ENCODE data around the gene PEF1. TPM values are rescaled to one million over a fixed set of nuclear protein-coding genes. Genes with fewer than 3 reads are reported as not detected.
A peak's percentile ranks its signal among the peaks of the same experiment; 100 is the strongest.

PEF1 gene
- polyA plus RNA-seq, 1 donor (not counting 4 experiments of a cell fraction or from before 2014, with no cell fraction given): 72.2 TPM

- dilution Hi-C loops (cut with MboI; ENCODE audit: extremely low pct_ligation_motif_present, low sequenced_read_pairs): no loop called here
- H3K4me2 ChIP-seq (ENCODE audit: control insufficient read depth, extremely low read depth, insufficient read depth, low read depth, low read length): no peak overlapping the region
- DNase-seq (ENCODE audit: low read depth, low spot score): no peak
- H3K27ac ChIP-seq (ENCODE audit: control insufficient read depth, insufficient read depth, low read length): no peak overlapping the region
- no peaks in the 10 kb centered on the region for H4K20me1 ChIP-seq (ENCODE audit: control insufficient read depth, extremely low read depth, insufficient read depth, low read length)
- H3K27me3 ChIP-seq (ENCODE audit: control insufficient read depth, extremely low read depth, insufficient read depth, low read length): no peaks in the 10 kb centered on the region
- H3K4me3 ChIP-seq (ENCODE audit: control insufficient read depth in 2 of 3, extremely low read depth in 1 of 3, insufficient read depth in 2 of 3, low read depth in 1 of 3, low read length in 3 of 3): no peak overlapping the region
- H3K4me1 ChIP-seq (ENCODE audit: control insufficient read depth, extremely low read depth, insufficient read depth, low read length): peaks cover 22% of the 10 kb centered on the region
- no peak overlapping the region for H2AFZ ChIP-seq (ENCODE audit: control insufficient read depth, low read length)
- no peaks in the 10 kb centered on the region for H3K79me2 ChIP-seq (ENCODE audit: control insufficient read depth, insufficient read depth, low read length)
- no peaks in the 10 kb centered on the region for H3K9me1 ChIP-seq (ENCODE audit: control insufficient read depth, extremely low read depth, insufficient read depth, low read length)
- H3K9me3 ChIP-seq (ENCODE audit: control insufficient read depth, low read depth, low read length): no peaks in the 10 kb centered on the region
- H3K9ac ChIP-seq (ENCODE audit: control insufficient read depth, extremely low read depth, insufficient read depth, low read length): no peak overlapping the region
- no peak for FAIRE-seq
- peak in 2 of 3 experiments; percentile 78 to 82 for TF ChIP-seq CTCF (optimal IDR thresholded peaks at IDR 0.05 in 1 of 3, IDR thresholded peaks at IDR 0.05 in 1 of 3, conservative IDR thresholded peaks at IDR 0.05 in 1 of 3; ENCODE audit: extremely low read depth in 1 of 3, insufficient read depth in 2 of 3, low read length in 3 of 3)
- TF ChIP-seq EZH2 (IDR thresholded peaks at IDR 0.05; ENCODE audit: low read length): no peak
- peaks cover 29 to 49% of the 10 kb centered on the region in 2 experiments for H3K36me3 ChIP-seq (ENCODE audit: control insufficient read depth in 2 of 2, extremely low read depth in 1 of 2, insufficient read depth in 2 of 2, low read length in 2 of 2)
Observed at GRCh38 chr1:31663622-31664452, 19.2 kb upstream of the PEF1 start.

GRCh38 chr1:31662463-31662862, 17.8 kb upstream of the PEF1 start:
- Histone ChIP-seq H2AFZ (ENCODE audit: control insufficient read depth, low read length) (no peak overlapping the region), H3K9me3 (ENCODE audit: control insufficient read depth, low read depth, low read length) (no peaks in the 10 kb centered on the region), H3K27me3 (ENCODE audit: control insufficient read depth, extremely low read depth, insufficient read depth, low read length) (no peaks in the 10 kb centered on the region), H4K20me1 (ENCODE audit: control insufficient read depth, extremely low read depth, insufficient read depth, low read length) (no peaks in the 10 kb centered on the region), H3K36me3 (ENCODE audit: control insufficient read depth in 2 of 2, extremely low read depth in 1 of 2, insufficient read depth in 2 of 2, low read length in 2 of 2) (peaks cover 38 to 45% of the 10 kb centered on the region in 2 experiments), H3K9me1 (ENCODE audit: control insufficient read depth, extremely low read depth, insufficient read depth, low read length) (no peaks in the 10 kb centered on the region), H3K79me2 (ENCODE audit: control insufficient read depth, insufficient read depth, low read length) (no peaks in the 10 kb centered on the region), H3K4me2 (ENCODE audit: control insufficient read depth, extremely low read depth, insufficient read depth, low read depth, low read length) (no peak overlapping the region), H3K9ac (ENCODE audit: control insufficient read depth, extremely low read depth, insufficient read depth, low read length) (no peak overlapping the region), H3K4me1 (ENCODE audit: control insufficient read depth, extremely low read depth, insufficient read depth, low read length) (peaks cover 18% of the 10 kb centered on the region), H3K4me3 (ENCODE audit: control insufficient read depth in 2 of 3, extremely low read depth in 1 of 3, insufficient read depth in 2 of 3, low read depth in 1 of 3, low read length in 3 of 3) (no peak overlapping the region), H3K27ac (ENCODE audit: control insufficient read depth, insufficient read depth, low read length) (no peak overlapping the region)
- DNase-seq (ENCODE audit: low read depth, low spot score) (no peak), FAIRE-seq (no peak)
- dilution Hi-C loops (cut with MboI; ENCODE audit: extremely low pct_ligation_motif_present, low sequenced_read_pairs): no loop called here
- TF ChIP-seq EZH2 (IDR thresholded peaks at IDR 0.05; ENCODE audit: low read length) (no peak), CTCF (optimal IDR thresholded peaks at IDR 0.05 in 1 of 3, IDR thresholded peaks at IDR 0.05 in 1 of 3, conservative IDR thresholded peaks at IDR 0.05 in 1 of 3; ENCODE audit: extremely low read depth in 1 of 3, insufficient read depth in 2 of 3, low read length in 3 of 3) (no peak)

Measured in keratinocyte (primary cell).